OCI-LY7 (cell line): ENCODE data around the gene CD63.

ENCODE experiments used
- CTCF ChIP-seq: fragments of 200-600 bp; sonication (generic); conservative IDR thresholded peaks from 2 replicates; pipeline ENCODE4 v1.5.1; 2014; ENCODE audit warnings: mild to moderate bottlenecking, antibody characterized with exemption, low read length, moderate library complexity, mixed read lengths
- EZH2phosphoT487 ChIP-seq: fragments of 200-600 bp; sonication (generic); IDR thresholded peaks from 2 replicates; pipeline ENCODE4 v1.6.1; 2018; ENCODE audit warnings: low read depth, borderline replicate concordance, mild to moderate bottlenecking, mixed run types, antibody characterized with exemption, low read length, moderate library complexity, mixed read lengths

DNA sequence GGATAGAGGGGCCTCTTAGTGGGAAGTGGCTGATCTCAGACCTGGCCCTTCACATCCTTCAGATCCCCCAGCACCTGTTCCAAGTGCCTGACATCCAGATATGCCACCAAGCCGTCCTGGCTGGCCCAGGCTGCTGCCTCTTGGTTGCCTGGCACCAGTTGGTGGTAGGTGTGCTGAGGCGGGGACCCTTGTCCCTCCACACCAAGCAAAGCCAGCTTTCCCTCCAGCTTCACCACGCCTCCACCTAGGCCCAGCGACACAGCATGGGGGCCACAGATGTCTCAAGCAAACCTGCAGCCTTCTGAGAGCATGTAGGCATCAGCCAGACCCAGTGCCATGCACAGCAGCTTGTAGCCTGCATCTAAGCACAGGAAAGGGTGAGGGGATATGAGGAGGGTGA lies 3.5 kb upstream of the CD63 start:
- TF ChIP-seq CTCF (no peak), EZH2phosphoT487 (no peak)
